ENCODE data around the gene MFAP3L. TPM values are rescaled to one million over a fixed set of nuclear protein-coding genes. Genes with fewer than 3 reads are reported as not detected.

MFAP3L gene
- total RNA-seq, 1 donor = 3.2 TPM

DNA sequence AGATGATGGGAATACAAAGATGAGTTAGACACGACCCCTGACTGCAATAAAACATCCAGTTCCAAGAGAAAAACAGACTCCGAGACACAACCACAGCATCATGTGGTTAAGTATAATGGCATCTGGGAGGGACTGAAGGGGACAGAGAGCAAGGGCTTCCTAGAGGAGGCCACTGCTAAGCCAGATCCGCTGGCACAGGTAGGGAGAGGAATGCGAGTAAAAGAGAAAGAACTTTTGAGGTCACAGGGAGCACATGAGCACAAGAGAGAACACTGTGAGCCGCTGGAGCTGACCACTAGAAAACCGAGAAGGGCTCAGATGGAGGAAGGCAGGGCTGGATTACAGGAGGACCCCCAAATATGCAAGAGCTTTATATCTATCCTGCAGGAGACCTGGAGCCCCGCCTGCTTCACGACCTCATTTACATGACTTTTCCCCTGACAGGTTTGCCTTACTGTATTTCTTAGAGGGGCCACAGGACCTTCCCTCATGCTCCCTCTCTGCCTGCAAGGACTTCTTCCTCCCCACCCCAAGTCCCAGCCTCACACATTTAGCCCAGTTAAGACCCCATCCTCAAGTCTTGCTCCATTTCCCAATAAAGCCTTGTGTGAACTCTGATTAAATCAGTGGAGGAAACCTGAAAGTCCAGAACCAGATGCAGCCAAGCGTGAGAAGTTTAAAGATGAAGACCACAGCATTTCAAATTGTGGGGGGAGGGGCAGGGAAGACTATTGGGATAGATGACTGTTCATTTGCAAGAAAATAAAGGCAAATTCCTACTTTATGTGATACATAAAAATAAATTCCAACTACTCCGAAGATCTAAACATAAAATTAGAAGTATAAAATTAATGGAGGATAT lies 29.6 kb downstream of the MFAP3L start:
- DNase-seq (ENCODE audit: low read depth in 2 of 3, low spot score in 2 of 3) = no peak

DNA sequence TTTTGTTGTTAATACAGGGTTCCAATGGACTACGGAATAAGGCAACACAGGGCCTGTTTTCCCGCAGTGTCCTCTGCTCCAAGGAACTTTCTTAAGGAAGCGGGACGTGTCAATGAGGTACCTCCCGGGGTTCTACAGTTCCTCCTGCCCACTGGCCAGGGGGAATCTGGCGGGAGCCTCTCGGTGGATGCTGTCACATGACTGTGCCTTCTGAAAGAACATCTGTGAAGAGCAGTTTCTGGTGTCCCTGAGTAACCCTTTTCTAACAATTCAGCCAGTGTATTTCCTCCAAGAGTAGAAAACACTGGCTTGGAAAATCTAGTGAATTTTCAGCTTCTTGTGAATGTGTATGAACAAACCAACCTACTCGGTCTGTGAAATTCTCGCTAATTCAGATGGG lies 32.7 kb downstream of the MFAP3L start:
- DNase-seq (ENCODE audit: low read depth in 2 of 3, low spot score in 2 of 3) = no peak

DNA sequence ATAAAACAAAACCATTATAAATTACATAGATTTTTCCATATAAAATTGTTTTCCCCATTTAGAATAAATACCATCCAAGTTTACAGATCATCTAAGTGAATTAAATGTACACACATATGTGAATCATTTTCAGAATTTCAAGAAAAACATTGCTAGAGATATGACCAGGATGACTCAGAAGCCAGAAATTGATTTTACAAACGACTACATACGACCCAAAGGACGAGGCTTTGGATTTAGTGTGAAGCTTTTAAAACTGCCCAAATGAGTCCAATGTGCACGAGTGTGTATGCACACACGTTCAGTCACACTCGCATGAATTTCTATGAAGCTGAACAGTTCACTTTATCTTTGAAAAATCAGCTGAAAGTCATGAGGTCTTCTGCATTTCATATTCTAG lies 37.9 kb downstream of the MFAP3L start:
- DNase-seq (ENCODE audit: low read depth in 2 of 3, low spot score in 2 of 3) = no peak

GRCh38 chr4:169987327-169988228 lies 38.6 kb downstream of the MFAP3L start:
- DNase-seq (ENCODE audit: low read depth in 2 of 3, low spot score in 2 of 3) = no peak

GRCh38 chr4:169986369-169986768 lies 39.8 kb downstream of the MFAP3L start:
- no peak for DNase-seq (ENCODE audit: low read depth in 2 of 3, low spot score in 2 of 3)

- no peak for DNase-seq (ENCODE audit: low read depth in 2 of 3, low spot score in 2 of 3)
These were observed 40.3 kb downstream of the MFAP3L start for GRCh38 chr4:169985881-169986280.

- no peak for DNase-seq (ENCODE audit: low read depth in 2 of 3, low spot score in 2 of 3)
These were observed 41.5 kb downstream of the MFAP3L start for GRCh38 chr4:169984745-169985144.

DNA sequence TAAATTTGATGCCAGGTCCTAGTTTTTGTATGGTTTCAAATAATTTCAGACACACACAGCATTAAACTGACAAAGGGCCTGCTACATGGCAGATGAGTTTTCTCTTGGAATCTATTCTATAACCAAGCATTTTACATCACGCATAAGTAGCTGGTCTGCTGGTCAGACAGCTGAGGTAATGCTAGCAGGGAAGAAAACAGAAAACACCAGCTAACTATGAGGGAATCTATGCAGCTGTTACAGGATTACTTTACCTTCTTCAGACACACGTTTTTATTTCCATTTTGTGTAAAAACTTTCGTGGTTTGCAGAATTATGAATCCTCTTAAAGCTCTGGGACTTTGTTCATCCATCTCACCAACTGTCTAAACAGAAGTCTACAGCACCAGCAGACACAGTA lies 42.0 kb downstream of the MFAP3L start:
- DNase-seq (ENCODE audit: low read depth in 2 of 3, low spot score in 2 of 3) = no peak

DNA sequence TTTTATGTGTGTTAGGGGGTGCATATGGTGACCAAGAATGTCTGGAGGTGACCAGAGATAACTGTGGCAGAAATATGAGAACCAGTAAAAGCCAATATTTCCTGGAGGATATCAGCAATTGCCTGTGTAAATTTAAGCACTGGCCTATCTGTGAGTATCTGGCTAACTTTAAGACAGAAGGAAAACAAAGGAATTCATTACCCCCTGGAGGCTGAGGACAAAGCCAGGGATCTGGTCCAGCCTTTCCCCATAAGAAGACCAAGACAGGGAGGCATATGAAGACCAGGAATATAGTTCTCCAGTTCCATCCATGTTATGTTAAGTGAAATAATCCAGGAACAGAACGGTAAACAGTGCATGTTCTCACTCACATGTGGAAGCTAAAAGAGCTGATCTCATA lies 49.2 kb downstream of the MFAP3L start:
- DNase-seq (ENCODE audit: low read depth in 2 of 3, low spot score in 2 of 3) = no peak

DNA sequence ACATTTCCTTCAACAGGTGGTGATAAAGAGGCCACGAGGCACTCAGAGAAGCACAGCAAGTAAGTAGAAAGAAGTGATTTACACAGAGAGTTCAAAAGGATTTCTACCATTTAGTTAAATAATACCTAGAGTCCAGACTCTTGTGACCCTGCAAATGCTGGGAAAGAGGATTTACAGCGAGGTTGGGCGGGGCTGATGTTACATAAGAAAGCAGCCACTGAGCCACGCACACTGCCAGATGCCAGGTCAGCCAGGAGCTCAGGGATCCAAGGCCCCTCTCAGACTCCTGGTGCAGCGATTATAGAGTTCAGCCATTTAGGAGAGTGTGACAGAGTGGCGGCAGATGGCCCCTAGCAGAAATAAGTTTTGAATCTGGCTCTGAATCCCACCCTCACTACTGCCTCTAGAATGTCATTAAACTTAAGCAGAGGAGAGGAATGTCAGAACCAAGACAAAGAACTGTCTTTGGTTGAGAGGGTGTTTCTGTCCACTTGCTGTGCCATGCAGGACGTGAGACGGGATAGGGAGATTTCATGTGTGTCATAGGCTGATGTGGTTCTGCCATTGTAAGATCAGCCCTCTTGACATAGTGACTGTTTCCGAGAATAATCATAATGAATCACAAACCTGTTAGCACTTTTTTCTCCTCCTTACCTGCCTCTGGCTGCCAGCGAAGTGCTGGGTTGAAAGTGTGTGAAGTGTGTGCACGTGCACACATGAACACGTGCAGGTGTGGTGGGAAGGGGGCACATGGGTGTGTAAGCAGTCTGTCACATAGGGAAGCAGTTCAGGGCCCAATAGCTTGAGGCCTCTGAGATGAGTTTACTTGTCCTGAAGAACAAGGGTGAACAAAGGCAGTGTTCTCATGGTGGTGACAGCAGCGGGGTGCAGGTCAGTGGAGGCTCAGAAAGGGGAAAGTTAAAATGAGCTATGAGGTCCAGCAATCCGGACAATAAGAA lies 50.1 kb downstream of the MFAP3L start:
- no peak for DNase-seq (ENCODE audit: low read depth in 2 of 3, low spot score in 2 of 3)

DNA sequence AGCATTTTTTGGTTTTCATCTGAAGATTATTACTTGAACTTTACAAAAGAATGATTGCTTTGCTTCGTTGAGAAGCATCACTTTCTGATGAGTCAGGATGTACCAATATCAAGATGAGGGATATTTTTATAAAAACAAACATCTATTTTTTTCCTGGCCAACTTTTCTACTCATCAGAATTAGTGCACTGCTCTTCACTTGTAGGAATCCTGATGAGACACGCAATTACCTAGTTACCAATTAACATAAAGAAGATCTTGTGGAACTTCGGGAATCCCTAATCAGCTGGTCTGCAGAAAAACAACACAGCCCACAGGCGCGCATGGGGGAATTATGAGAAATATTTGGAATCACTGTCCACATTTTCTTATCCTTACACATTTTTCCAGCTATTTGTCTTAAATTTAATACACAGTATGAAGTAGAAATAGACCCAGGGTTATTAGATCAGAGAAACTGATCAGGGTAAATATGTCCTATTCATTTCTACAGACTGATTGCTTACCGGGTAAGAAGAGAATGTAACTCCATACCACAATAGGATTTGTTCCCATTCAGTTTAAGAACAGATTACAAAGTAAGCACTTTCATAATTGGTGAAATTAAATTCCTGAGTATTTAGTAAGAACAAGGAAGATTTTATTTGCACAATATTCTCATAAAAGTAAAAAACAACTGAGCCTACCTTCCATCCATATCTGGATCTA lies 50.9 kb downstream of the MFAP3L start:
- DNase-seq (ENCODE audit: low read depth in 2 of 3, low spot score in 2 of 3) = no peak

DNA sequence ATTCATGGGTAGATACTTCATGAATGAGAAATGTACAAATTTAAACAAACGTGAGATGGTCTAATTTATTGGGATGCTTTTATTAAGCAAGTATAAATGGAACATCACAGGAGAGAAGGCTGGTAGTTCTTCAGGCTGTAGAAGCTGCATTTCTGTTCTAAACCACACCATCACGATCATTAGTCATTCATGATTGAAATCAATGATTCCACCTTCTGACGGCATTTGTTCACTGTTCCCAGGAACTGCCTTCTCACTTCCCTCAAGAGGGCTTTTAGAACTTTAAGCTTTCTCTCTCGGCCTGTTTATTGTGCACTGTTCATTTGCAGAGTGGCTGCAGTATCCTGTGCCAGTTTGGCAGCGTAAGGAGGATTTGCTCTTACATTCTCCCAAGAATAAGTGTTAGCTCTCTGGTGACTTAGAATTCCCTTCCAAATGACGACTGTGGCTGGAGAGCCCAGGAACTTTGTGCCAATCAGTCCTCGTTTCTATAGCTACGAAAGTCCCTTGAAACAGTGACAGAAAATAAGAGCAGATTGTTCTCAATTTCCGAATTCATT lies 54.7 kb downstream of the MFAP3L start:
- no peak for DNase-seq (ENCODE audit: low read depth in 2 of 3, low spot score in 2 of 3)

DNA sequence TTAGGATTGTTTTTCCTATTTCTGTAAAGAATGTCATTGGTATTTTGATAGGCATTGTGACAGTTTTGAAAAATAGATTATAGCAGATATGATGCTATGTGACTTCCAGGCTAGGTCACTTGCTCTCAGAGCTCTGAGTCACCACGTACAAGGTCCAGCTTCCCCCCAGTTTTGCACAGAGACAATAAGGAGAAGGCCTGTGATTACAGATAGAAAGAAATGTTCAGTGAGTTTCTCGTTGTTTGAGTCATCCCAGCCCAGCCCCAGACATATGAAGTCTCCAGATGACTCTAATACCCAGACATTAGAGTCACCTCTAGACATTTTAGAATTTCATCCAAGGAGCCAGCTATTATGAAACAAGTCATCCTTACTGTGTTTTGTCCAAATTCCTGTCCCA lies 57.2 kb downstream of the MFAP3L start:
- no peak for DNase-seq (ENCODE audit: low read depth in 2 of 3, low spot score in 2 of 3)

DNA sequence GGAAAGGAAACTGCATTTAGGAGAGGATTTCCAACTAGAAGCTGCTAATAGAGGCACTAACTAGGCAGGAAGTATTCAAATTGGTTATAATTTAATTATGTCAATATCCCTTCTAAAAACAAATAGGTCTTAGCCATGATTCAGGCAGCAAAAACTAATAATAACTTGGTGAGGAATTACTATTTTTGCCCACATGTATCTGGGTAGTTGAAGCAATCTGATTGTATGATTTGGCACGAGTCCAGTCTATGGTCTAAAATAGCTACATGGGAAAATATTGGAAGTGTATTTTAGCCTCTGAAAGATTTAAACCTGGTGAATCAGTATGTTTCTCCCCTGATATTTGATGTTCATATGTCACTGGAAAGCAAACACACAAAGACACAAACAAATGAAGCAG lies 62.2 kb downstream of the MFAP3L start:
- DNase-seq (ENCODE audit: low read depth in 2 of 3, low spot score in 2 of 3) = no peak

- no peak for DNase-seq (ENCODE audit: low read depth in 2 of 3, low spot score in 2 of 3)
These were observed 66.9 kb downstream of the MFAP3L start for GRCh38 chr4:169959254-169959653.

DNA sequence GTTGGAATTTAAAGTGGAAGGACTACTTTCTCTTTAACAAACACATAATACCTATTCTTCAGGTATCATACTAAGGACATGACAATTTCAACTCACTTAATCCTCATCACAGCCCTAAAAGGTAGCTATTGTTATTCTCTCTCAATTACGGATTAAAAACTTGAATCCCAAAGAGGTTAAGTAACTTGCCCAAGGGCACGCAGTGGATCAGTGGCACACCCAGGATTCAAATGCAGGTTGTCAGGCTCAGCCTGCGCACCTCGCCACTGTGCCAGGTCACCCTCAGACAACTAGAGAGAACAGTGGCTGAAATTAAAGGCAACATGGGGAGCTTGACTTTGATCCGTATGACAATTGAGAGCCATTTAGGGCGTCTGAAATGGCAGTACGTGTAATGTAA lies 67.6 kb downstream of the MFAP3L start:
- no peak for DNase-seq (ENCODE audit: low read depth in 2 of 3, low spot score in 2 of 3)

DNA sequence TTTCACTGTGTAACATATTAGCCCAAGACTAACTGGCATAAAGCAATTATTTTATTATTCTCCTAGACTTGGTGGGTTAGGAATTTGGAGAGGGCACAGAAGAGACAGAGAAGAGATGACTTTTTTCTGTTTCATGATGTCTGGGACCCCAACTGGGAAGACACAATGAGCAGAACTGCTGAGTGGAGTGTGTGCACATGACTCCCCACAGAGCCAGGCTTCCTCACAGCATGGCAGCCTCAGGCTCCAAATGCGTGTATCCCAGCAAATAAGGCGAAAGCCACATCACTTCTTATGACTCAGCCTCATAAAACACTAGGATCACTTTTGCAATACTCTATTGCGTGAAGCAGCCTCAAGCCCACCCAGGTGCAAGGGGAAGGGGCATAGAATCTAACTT lies 68.4 kb downstream of the MFAP3L start:
- DNase-seq (ENCODE audit: low read depth in 2 of 3, low spot score in 2 of 3) = no peak

- no peak for DNase-seq (ENCODE audit: low read depth in 2 of 3, low spot score in 2 of 3)
These were observed 69.9 kb downstream of the MFAP3L start for GRCh38 chr4:169956091-169956843.

GRCh38 chr4:169955521-169955920 lies 70.7 kb downstream of the MFAP3L start:
- no peak for DNase-seq (ENCODE audit: low read depth in 2 of 3, low spot score in 2 of 3)
